ENCODE results near the gene FOXA2. TPM values are rescaled to one million over a fixed set of nuclear protein-coding genes. Genes with fewer than 3 reads are reported as not detected.

FOXA2 gene
- total and polyA plus RNA-seq, 9 of the 15 experiments (the other 6 are each of a cell fraction or from before 2014, with no cell fraction given), result 0.10 to 1.0 (median 0.25) TPM

- TF ChIP-seq CEBPG (CRISPR knock-in tag; IDR thresholded peaks at IDR 0.05), result no peak
- TF ChIP-seq CEBPG (tag; conservative IDR thresholded peaks at IDR 0.05 in 1 of 2, IDR thresholded peaks at IDR 0.05 in 1 of 2), result no peak
- no peak for TF ChIP-seq ILF3 (IDR thresholded peaks at IDR 0.05; ENCODE audit: borderline replicate concordance)
- no peak for TF ChIP-seq E4F1 (CRISPR knock-in tag; IDR thresholded peaks at IDR 0.05; ENCODE audit: borderline replicate concordance)
- TF ChIP-seq OTX1 (CRISPR knock-in tag; IDR thresholded peaks at IDR 0.05), result no peak
- TF ChIP-seq FOXA1 (IDR thresholded peaks at IDR 0.05; ENCODE audit: borderline replicate concordance), result no peak
- TF ChIP-seq ZNF655 (CRISPR knock-in tag; IDR thresholded peaks at IDR 0.05), result no peak
- no peak for TF ChIP-seq NFATC3 (IDR thresholded peaks at IDR 0.05)
- no peak for TF ChIP-seq PHB (CRISPR knock-in tag; IDR thresholded peaks at IDR 0.05)
- no peak for TF ChIP-seq ESRRB (CRISPR knock-in tag; IDR thresholded peaks at IDR 0.05; ENCODE audit: borderline replicate concordance)
These were observed 36.0 kb upstream of the FOXA2 start (continued) for GRCh38 chr20:22620342-22620741.

All from K562 (cell line).